Smooth muscle cell (in vitro differentiated cells): ENCODE data around the gene CASK. TPM values are rescaled to one million over a fixed set of nuclear protein-coding genes. Genes with fewer than 3 reads are reported as not detected.

Experiments used
- DNase-seq: peaks from one replicate; lab custom pipeline; 2025; ENCODE audit not compliant: unreplicated experiment; lab: John Stamatoyannopoulos, UW
- H2AFZ ChIP-seq: fragments of 200-600 bp; sonication (generic); 2 replicates; pipeline ENCODE4 v1.6.0; 2016; ENCODE audit warnings: antibody characterized with exemption, low read depth, mild to moderate bottlenecking
- H3F3A ChIP-seq: fragments of 200-600 bp; sonication (generic); 2 replicates; pipeline ENCODE4 v1.6.0; 2017; ENCODE audit warnings: antibody characterized with exemption, low read depth
- H3K27ac ChIP-seq: fragments of 200-600 bp; sonication (generic); 2 replicates; pipeline ENCODE4 v1.5.1; 2016; ENCODE audit warnings: low read depth, mild to moderate bottlenecking
- H3K27me3 ChIP-seq: fragments of 200-600 bp; sonication (generic); 2 replicates; pipeline ENCODE4 v1.6.1; 2016; ENCODE audit warnings: low read depth, mild to moderate bottlenecking
- H3K36me3 ChIP-seq: fragments of 200-600 bp; sonication (generic); 2 replicates; pipeline ENCODE4 v1.5.1; 2016; ENCODE audit warnings: low read depth
- H3K4me1 ChIP-seq: fragments of 200-600 bp; sonication (generic); 2 replicates; pipeline ENCODE4 v1.5.1; 2016; ENCODE audit warnings: low read depth
- H3K4me2 ChIP-seq: fragments of 200-600 bp; sonication (generic); 2 replicates; pipeline ENCODE4 v1.6.0; 2016; ENCODE audit warnings: mild to moderate bottlenecking
- H3K4me3 ChIP-seq: fragments of 200-600 bp; sonication (generic); 2 replicates; pipeline ENCODE4 v1.5.1; 2016; ENCODE audit warnings: mild to moderate bottlenecking
- H3K79me2 ChIP-seq: fragments of 200-600 bp; sonication (generic); 2 replicates; pipeline ENCODE4 v1.6.0; 2016; ENCODE audit warnings: low read depth, mild to moderate bottlenecking
- H3K9ac ChIP-seq: fragments of 200-600 bp; sonication (generic); 2 replicates; pipeline ENCODE4 v1.6.0; 2016; ENCODE audit warnings: low read depth
- H3K9me3 ChIP-seq: fragments of 200-600 bp; sonication (generic); replicated peaks from 2 replicates; pipeline ENCODE4 v1.5.1; 2016; ENCODE audit warnings: low read depth
- H4K20me1 ChIP-seq: fragments of 200-600 bp; sonication (generic); 2 replicates; pipeline ENCODE4 v1.6.0; 2016; ENCODE audit warnings: low read depth
- CTCF ChIP-seq: fragments of 200-600 bp; sonication (generic); IDR thresholded peaks from 2 replicates; pipeline ENCODE4 v1.5.1; 2017; ENCODE audit warnings: borderline replicate concordance, mild to moderate bottlenecking, antibody characterized with exemption; ENCODE audit not compliant: insufficient read depth, poor library complexity, severe bottlenecking
- WGBS: methylation state at CpG from one replicate; pipeline ENCODE4 v1.1.7; 2016; ENCODE audit warnings: low lambda C conversion rate; 5-methylcytosine and 5-hydroxymethylcytosine counted together
- polyA plus RNA-seq: library from polyadenylated mRNA; unstranded; fragments of >200 nt; fragmentation: Nextera tagmentation; extraction: Ambion mirVana; gene quantifications from 2 replicates; pipeline ENCODE4 v1.2.1, GENCODE V29; 2016
- total RNA-seq: library from RNA; depleted of rRNA; stranded (reverse); fragments of >200 nt; gene quantifications from 2 replicates; pipeline ENCODE4 v1.2.3, GENCODE V29; 2014

Gene CASK
- 60.6 and 97.5 TPM in 2 replicates for total RNA-seq
- 49.2 and 49.4 TPM in 2 replicates for polyA plus RNA-seq

- Histone ChIP-seq H3K79me2 (peaks cover 41% of the 10 kb centered on the region), H3F3A (no peaks in the 10 kb centered on the region), H3K36me3 (no peaks in the 10 kb centered on the region), H3K4me3 (peak within 1 kb of the TSS; percentile 82), H3K9ac (peak within 1 kb of the TSS; percentile 58), H3K27ac (peak within 1 kb of the TSS; percentile 55), H3K9me3 (no peaks in the 10 kb centered on the region), H3K27me3 (no peaks in the 10 kb centered on the region), H4K20me1 (peaks cover 30% of the 10 kb centered on the region), H3K4me2 (peak within 1 kb of the TSS; percentile 89), H2AFZ (peak within 1 kb of the TSS; percentile 34), H3K4me1 (peaks cover 12% of the 10 kb centered on the region)
- TF ChIP-seq CTCF, result no peak
- WGBS, result 54% methylated on average over 68 of the region's 123 CpGs
- DNase-seq, result peak; percentile 70
Measured at GRCh38 chrX:41923211-41923977, at the start of gene CASK. Gene CASK, minus strand, starts transcription at chrX:41923554. Its CDS starts 566 bp downstream, at chrX:41922988.

GRCh38 chrX:41971346-41971745, 48.0 kb upstream of the CASK start:
- DNase-seq, result no peak
- 69% methylated on average over 3 of the region's 3 CpGs for WGBS
- Histone ChIP-seq H2AFZ (no peak overlapping the region), H3K27ac (no peak overlapping the region), H3F3A (no peaks in the 10 kb centered on the region), H4K20me1 (no peaks in the 10 kb centered on the region), H3K4me2 (no peak overlapping the region), H3K9me3 (no peaks in the 10 kb centered on the region), H3K4me3 (no peak overlapping the region), H3K4me1 (no peaks in the 10 kb centered on the region), H3K9ac (no peak overlapping the region), H3K27me3 (no peaks in the 10 kb centered on the region), H3K36me3 (no peaks in the 10 kb centered on the region), H3K79me2 (no peaks in the 10 kb centered on the region)
- TF ChIP-seq CTCF, result no peak

GRCh38 chrX:41970419-41970818, 47.1 kb upstream of the CASK start:
- no peak for TF ChIP-seq CTCF
- DNase-seq, result no peak
- H2AFZ ChIP-seq, result no peak overlapping the region

GRCh38 chrX:41963348-41963747, 40.0 kb upstream of the CASK start:
- no peak for TF ChIP-seq CTCF
- no peak overlapping the region for H2AFZ ChIP-seq
- H3F3A ChIP-seq, result no peaks in the 10 kb centered on the region
- H3K79me2 ChIP-seq, result no peaks in the 10 kb centered on the region
- H4K20me1 ChIP-seq, result no peaks in the 10 kb centered on the region
- H3K9me3 ChIP-seq, result no peaks in the 10 kb centered on the region
- 84% methylated on average over 3 of the region's 3 CpGs for WGBS
- H3K4me3 ChIP-seq, result no peak overlapping the region
- H3K4me2 ChIP-seq, result no peak overlapping the region
- DNase-seq, result no peak
- no peak overlapping the region for H3K9ac ChIP-seq
- no peaks in the 10 kb centered on the region for H3K27me3 ChIP-seq
- H3K36me3 ChIP-seq, result no peaks in the 10 kb centered on the region
- no peak overlapping the region for H3K27ac ChIP-seq
- no peaks in the 10 kb centered on the region for H3K4me1 ChIP-seq

More at GRCh38 chrX:41970419-41970818, 47.1 kb upstream of the CASK start:
- Histone ChIP-seq H3F3A (no peaks in the 10 kb centered on the region), H3K9me3 (no peaks in the 10 kb centered on the region), H3K4me1 (no peaks in the 10 kb centered on the region), H3K27ac (no peak overlapping the region), H3K4me3 (no peak overlapping the region), H3K79me2 (no peaks in the 10 kb centered on the region), H3K27me3 (no peaks in the 10 kb centered on the region), H4K20me1 (no peaks in the 10 kb centered on the region), H3K4me2 (no peak overlapping the region), H3K9ac (no peak overlapping the region), H3K36me3 (no peaks in the 10 kb centered on the region)
